Neural progenitor cell (in vitro differentiated cells): ENCODE measurements around the gene MSANTD3. TPM values are rescaled to one million over a fixed set of nuclear protein-coding genes. Genes with fewer than 3 reads are reported as not detected.

Source experiments
- DNase-seq: peaks from one replicate; pipeline ENCODE4 v3.0.0-alpha.2; 2016; ENCODE audit warnings: low spot score
- H2AFZ ChIP-seq: fragments of 200-600 bp; sonication (generic); replicated peaks from 2 replicates; pipeline ENCODE4 v1.6.1; 2016; ENCODE audit warnings: antibody characterized with exemption
- H3F3A ChIP-seq: fragments of 200-600 bp; sonication (generic); 2 replicates; pipeline ENCODE4 v1.6.1; 2016; ENCODE audit warnings: antibody characterized with exemption, low read depth
- H3K27ac ChIP-seq: fragments of 200-600 bp; sonication (generic); 2 replicates; pipeline ENCODE4 v1.5.1; 2016; ENCODE audit warnings: mild to moderate bottlenecking
- H3K27me3 ChIP-seq: fragments of 200-600 bp; sonication (generic); 2 replicates; pipeline ENCODE4 v1.6.1; 2016; ENCODE audit warnings: mild to moderate bottlenecking, moderate library complexity
- H3K36me3 ChIP-seq: fragments of 200-600 bp; sonication (generic); 2 replicates; pipeline ENCODE4 v1.5.1; 2016
- H3K4me1 ChIP-seq: fragments of 200-600 bp; sonication (generic); 2 replicates; pipeline ENCODE4 v1.6.1; 2016; ENCODE audit warnings: mixed run types
- H3K4me2 ChIP-seq: fragments of 200-600 bp; sonication (generic); 2 replicates; pipeline ENCODE4 v1.6.1; 2016
- H3K4me3 ChIP-seq: fragments of 200-600 bp; sonication (generic); 2 replicates; pipeline ENCODE4 v1.5.1; 2016
- H3K79me2 ChIP-seq: fragments of 200-600 bp; sonication (generic); 2 replicates; pipeline ENCODE4 v1.6.1; 2016; ENCODE audit warnings: low read depth
- H3K9ac ChIP-seq: fragments of 200-600 bp; sonication (generic); 2 replicates; pipeline ENCODE4 v1.6.1; 2016
- H3K9me3 ChIP-seq: fragments of 200-600 bp; sonication (generic); 2 replicates; pipeline ENCODE4 v1.5.1; 2016; ENCODE audit warnings: low read depth
- H4K20me1 ChIP-seq: fragments of 200-600 bp; sonication (generic); 2 replicates; pipeline ENCODE4 v1.6.1; 2016; ENCODE audit warnings: low read depth
- H3K27ac Mint-ChIP-seq: 3 replicates; pipeline ENCODE4 v1.8.0; 2021; ENCODE audit warnings: mixed read lengths
- H3K27me3 Mint-ChIP-seq: 2 replicates; pipeline ENCODE4 v1.8.0; 2022; ENCODE audit warnings: low read depth, mild to moderate bottlenecking, inconsistent platforms, moderate library complexity, mixed read lengths; ENCODE audit not compliant: insufficient read depth
- H3K36me3 Mint-ChIP-seq: 3 replicates; pipeline ENCODE4 v1.8.0; 2021; ENCODE audit warnings: mixed read lengths
- H3K4me1 Mint-ChIP-seq: 3 replicates; pipeline ENCODE4 v1.8.0; 2021; ENCODE audit warnings: mixed read lengths
- H3K4me3 Mint-ChIP-seq: 3 replicates; pipeline ENCODE4 v1.8.0; 2021; ENCODE audit warnings: mild to moderate bottlenecking, moderate library complexity, mixed read lengths
- H3K9me3 Mint-ChIP-seq: 3 replicates; pipeline ENCODE4 v1.8.0; 2020; ENCODE audit warnings: mixed read lengths
- CTCF ChIP-seq: fragments of 200-600 bp; sonication (generic); IDR thresholded peaks from 2 replicates; pipeline ENCODE4 v1.5.1; 2017; ENCODE audit warnings: antibody characterized with exemption, mild to moderate bottlenecking
- EZH2 ChIP-seq: fragments of 200-600 bp; sonication (generic); IDR thresholded peaks from 2 replicates; pipeline ENCODE4 v1.6.1; 2017; ENCODE audit warnings: antibody characterized with exemption, mild to moderate bottlenecking, moderate library complexity
- EZH2phosphoT487 ChIP-seq: fragments of 200-600 bp; sonication (generic); IDR thresholded peaks from 2 replicates; pipeline ENCODE4 v1.6.1; 2017; ENCODE audit warnings: antibody characterized with exemption
- total RNA-seq: library from RNA; depleted of rRNA; stranded (reverse); fragments of >200 nt; gene quantifications from 2 replicates; pipeline ENCODE4 v1.2.3, GENCODE V29; 2015; ENCODE audit warnings: low replicate concordance

Gene MSANTD3
- total RNA-seq, 1 donor from 2014 or later = 67.7 TPM

DNA sequence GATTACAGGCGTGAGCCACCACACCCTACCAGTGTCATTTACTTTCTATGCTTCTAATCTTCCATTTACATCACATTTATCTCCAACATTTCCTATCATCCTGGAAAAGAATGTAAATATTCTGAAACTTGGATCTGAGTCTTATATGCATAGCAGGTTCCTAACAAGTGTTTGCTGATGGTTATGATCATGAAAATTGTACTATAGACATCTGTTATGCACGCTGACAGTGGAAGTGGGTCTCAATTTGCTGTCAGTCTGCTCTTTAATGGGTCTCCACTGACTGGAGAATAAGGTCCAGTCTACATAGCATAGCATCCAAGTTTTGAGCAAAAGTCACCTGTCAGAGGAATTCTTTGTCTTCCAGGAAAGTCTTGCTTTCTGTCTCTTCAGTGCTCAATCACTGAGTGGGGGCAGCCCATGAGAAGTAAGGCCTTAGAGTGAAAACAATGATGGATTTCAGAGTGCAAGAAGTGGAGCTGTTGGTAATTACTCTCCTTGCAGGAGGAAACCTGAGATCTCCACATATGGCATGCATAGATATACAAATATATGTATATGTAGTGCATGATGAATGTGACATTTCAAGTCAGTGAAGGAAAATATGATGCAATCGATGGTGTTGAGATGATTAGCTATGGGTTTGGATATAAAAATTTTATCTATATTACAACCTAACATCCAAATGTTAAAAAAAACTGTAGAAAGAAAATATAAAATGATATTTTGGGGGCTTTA, 29.2 kb upstream of the MSANTD3 start:
- no peak for TF ChIP-seq EZH2phosphoT487
- TF ChIP-seq EZH2 = no peak
- no peak for TF ChIP-seq CTCF
- peaks cover 3% of the 10 kb centered on the region for H3F3A ChIP-seq
- no peak overlapping the region for H3K27ac Mint-ChIP-seq

DNA sequence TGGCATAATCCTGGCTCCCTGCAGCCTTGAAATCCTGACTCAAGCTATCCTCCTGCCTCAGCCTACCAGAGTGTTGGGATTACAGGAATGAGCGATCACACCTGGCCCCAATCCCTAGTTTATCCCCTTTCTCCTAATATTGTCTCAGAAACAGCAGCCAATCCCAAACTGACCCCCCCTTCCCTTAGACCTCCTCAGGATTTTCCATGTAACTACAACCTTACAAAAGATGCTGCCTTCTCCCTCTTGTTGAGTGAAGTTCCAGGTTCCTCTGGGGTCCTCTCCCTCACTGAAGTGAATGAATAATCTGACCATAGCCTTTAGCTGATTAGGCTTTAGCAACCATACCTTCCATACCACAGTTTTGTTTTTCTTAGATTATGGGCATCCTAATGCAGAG, 25.9 kb upstream of the MSANTD3 start:
- no peak for TF ChIP-seq EZH2
- no peak for TF ChIP-seq EZH2phosphoT487
- no peak for TF ChIP-seq CTCF
- H3K9me3 ChIP-seq = no peaks in the 10 kb centered on the region
- no peaks in the 10 kb centered on the region for H3K4me1 ChIP-seq
- H3K36me3 ChIP-seq = no peaks in the 10 kb centered on the region
- H3K27me3 Mint-ChIP-seq = no peaks in the 10 kb centered on the region
- H3K27me3 ChIP-seq = no peaks in the 10 kb centered on the region
- H3K9me3 Mint-ChIP-seq = peaks cover 6% of the 10 kb centered on the region
- H3K4me3 Mint-ChIP-seq = no peak overlapping the region
- H3K27ac Mint-ChIP-seq = no peak overlapping the region
- no peak overlapping the region for H3K27ac ChIP-seq
- no peak for DNase-seq
- H3F3A ChIP-seq = peaks cover 3% of the 10 kb centered on the region
- no peak overlapping the region for H3K4me3 ChIP-seq
- no peak overlapping the region for H2AFZ ChIP-seq
- peaks cover 2% of the 10 kb centered on the region for H3K36me3 Mint-ChIP-seq
- no peaks in the 10 kb centered on the region for H3K79me2 ChIP-seq
- H3K9ac ChIP-seq = no peak overlapping the region
- H3K4me2 ChIP-seq = no peak overlapping the region
- H3K4me1 Mint-ChIP-seq = no peaks in the 10 kb centered on the region
- no peaks in the 10 kb centered on the region for H4K20me1 ChIP-seq

More for the DNA sequence above, 29.2 kb upstream of the MSANTD3 start:
- Histone ChIP-seq H3K9me3 (no peaks in the 10 kb centered on the region), H3K4me1 (no peaks in the 10 kb centered on the region), H3K27me3 (no peaks in the 10 kb centered on the region), H2AFZ (no peak overlapping the region), H4K20me1 (no peaks in the 10 kb centered on the region), H3K9ac (no peak overlapping the region), H3K36me3 (no peaks in the 10 kb centered on the region), H3K4me3 (no peak overlapping the region), H3K4me2 (no peak overlapping the region), H3K79me2 (no peaks in the 10 kb centered on the region), H3K27ac (no peak overlapping the region)
- no peak overlapping the region for H3K4me3 Mint-ChIP-seq
- no peaks in the 10 kb centered on the region for H3K27me3 Mint-ChIP-seq
- H3K9me3 Mint-ChIP-seq = peaks cover 6% of the 10 kb centered on the region
- H3K4me1 Mint-ChIP-seq = no peaks in the 10 kb centered on the region
- DNase-seq = no peak
- peaks cover 10% of the 10 kb centered on the region for H3K36me3 Mint-ChIP-seq

DNA sequence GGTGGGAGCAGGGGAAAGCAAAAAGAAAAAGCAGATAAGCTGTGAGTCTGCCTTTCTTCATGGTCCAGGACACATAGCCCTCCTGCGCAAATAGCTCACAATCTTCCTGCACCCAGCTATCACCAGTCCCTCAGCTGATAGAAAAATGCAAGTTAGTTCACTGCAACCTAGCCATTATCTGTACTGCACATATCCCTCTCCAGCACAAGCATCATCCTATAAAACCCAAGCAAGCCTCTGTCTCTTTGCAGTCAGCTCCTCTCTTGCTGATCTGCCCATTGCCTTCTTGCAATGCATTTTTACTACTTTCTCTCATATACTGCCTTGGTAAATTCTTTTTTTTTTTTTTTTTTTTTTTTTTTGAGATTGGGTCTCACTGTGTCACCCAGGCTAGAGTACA, 20.0 kb upstream of the MSANTD3 start:
- H3F3A ChIP-seq = peaks cover 9% of the 10 kb centered on the region
- H3K9me3 ChIP-seq = no peaks in the 10 kb centered on the region
- peaks cover 22% of the 10 kb centered on the region for H3K9me3 Mint-ChIP-seq
- no peak for DNase-seq
- peaks cover 2% of the 10 kb centered on the region for H3K4me1 Mint-ChIP-seq
- H3K4me3 Mint-ChIP-seq = no peak overlapping the region
- no peak overlapping the region for H3K27ac ChIP-seq
- H3K9ac ChIP-seq = no peak overlapping the region
- no peaks in the 10 kb centered on the region for H3K4me1 ChIP-seq
- no peak overlapping the region for H3K4me2 ChIP-seq
- peaks cover 2% of the 10 kb centered on the region for H3K36me3 Mint-ChIP-seq
- H3K27me3 ChIP-seq = no peaks in the 10 kb centered on the region
- no peak overlapping the region for H3K27ac Mint-ChIP-seq
- H3K4me3 ChIP-seq = no peak overlapping the region
- TF ChIP-seq CTCF = no peak
- no peak for TF ChIP-seq EZH2
- no peak for TF ChIP-seq EZH2phosphoT487
- H3K36me3 ChIP-seq = no peaks in the 10 kb centered on the region
- no peak overlapping the region for H2AFZ ChIP-seq
- no peaks in the 10 kb centered on the region for H4K20me1 ChIP-seq
- H3K27me3 Mint-ChIP-seq = peaks cover 4% of the 10 kb centered on the region
- H3K79me2 ChIP-seq = no peaks in the 10 kb centered on the region
